ENCODE data around the gene PTPRF. TPM values are rescaled to one million over a fixed set of nuclear protein-coding genes. Genes with fewer than 3 reads are reported as not detected.

PTPRF gene
- total and polyA plus RNA-seq, 4 donors = 41.2 to 241 (median 85.6) TPM

DNA sequence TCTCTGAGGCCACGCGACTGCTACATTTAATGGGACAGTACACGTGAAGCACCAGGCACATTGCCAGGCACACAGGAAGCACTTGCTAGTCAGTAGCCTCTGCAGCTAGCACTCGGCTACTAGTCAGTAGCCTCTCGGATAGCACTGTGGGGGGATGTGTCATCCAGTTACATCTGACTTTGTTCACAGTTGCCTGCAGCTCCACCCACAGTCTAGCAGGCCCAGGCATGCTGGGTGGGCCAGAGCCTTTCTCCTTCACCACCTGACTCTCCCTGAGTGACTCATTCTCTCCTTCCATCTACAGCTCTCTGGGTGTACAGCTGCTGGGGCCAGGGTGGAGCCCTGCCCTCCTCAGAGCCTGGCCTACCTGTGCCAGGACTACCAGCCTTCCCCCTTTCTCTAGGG, 51.5 kb downstream of the PTPRF start:
- Histone ChIP-seq H3K27ac (ENCODE audit: low read depth in 1 of 2, low read length in 2 of 2) (no peak overlapping the region), H3K9me3 (ENCODE audit: control insufficient read depth in 4 of 4, low read length in 3 of 4) (no peaks in the 10 kb centered on the region), H3K27me3 (ENCODE audit: control insufficient read depth in 4 of 4, insufficient read depth in 4 of 4, low read length in 3 of 4) (no peaks in the 10 kb centered on the region), H3K4me3 (ENCODE audit: low read depth in 1 of 3, low read length in 3 of 3) (no peak overlapping the region), H3K4me1 (ENCODE audit: control insufficient read depth in 4 of 4, insufficient read depth in 4 of 4, low read length in 3 of 4) (no peaks in the 10 kb centered on the region), H3K36me3 (ENCODE audit: control insufficient read depth in 4 of 4, insufficient read depth in 3 of 4, low read depth in 1 of 4, low read length in 3 of 4) (peaks cover 11 to 52% (median 20%) of the 10 kb centered on the region in 4 donors), H3K9ac (ENCODE audit: low read depth in 1 of 2, low read length in 2 of 2) (no peak overlapping the region)
- no peak for TF ChIP-seq EGR1 (IDR thresholded peaks at IDR 0.05; ENCODE audit: low read depth in 2 of 2)
- TF ChIP-seq RAD21 (IDR thresholded peaks at IDR 0.05) = no peak
- TF ChIP-seq YY1 (IDR thresholded peaks at IDR 0.05) = no peak
- TF ChIP-seq, protein P1, sequence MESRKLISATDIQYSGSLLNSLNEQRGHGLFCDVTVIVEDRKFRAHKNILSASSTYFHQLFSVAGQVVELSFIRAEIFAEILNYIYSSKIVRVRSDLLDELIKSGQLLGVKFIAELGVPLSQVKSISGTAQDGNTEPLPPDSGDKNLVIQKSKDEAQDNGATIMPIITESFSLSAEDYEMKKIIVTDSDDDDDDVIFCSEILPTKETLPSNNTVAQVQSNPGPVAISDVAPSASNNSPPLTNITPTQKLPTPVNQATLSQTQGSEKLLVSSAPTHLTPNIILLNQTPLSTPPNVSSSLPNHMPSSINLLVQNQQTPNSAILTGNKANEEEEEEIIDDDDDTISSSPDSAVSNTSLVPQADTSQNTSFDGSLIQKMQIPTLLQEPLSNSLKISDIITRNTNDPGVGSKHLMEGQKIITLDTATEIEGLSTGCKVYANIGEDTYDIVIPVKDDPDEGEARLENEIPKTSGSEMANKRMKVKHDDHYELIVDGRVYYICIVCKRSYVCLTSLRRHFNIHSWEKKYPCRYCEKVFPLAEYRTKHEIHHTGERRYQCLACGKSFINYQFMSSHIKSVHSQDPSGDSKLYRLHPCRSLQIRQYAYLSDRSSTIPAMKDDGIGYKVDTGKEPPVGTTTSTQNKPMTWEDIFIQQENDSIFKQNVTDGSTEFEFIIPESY (IDR thresholded peaks at IDR 0.05) = no peak
- TF ChIP-seq, protein P2, sequence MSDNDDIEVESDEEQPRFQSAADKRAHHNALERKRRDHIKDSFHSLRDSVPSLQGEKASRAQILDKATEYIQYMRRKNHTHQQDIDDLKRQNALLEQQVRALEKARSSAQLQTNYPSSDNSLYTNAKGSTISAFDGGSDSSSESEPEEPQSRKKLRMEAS (IDR thresholded peaks at IDR 0.05) = no peak
- TF ChIP-seq GABPA (IDR thresholded peaks at IDR 0.05 in 1 of 2, conservative IDR thresholded peaks at IDR 0.05 in 1 of 2) = no peak
- no peak for TF ChIP-seq FOXA1 (IDR thresholded peaks at IDR 0.05)
- no peak for TF ChIP-seq JUND (IDR thresholded peaks at IDR 0.05)
- no peak for TF ChIP-seq RXRA (IDR thresholded peaks at IDR 0.05)
- no peak for TF ChIP-seq FOXA2 (IDR thresholded peaks at IDR 0.05)
- TF ChIP-seq, protein P3, sequence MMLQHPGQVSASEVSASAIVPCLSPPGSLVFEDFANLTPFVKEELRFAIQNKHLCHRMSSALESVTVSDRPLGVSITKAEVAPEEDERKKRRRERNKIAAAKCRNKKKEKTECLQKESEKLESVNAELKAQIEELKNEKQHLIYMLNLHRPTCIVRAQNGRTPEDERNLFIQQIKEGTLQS (IDR thresholded peaks at IDR 0.05) = no peak
- TF ChIP-seq TAF1 (conservative IDR thresholded peaks at IDR 0.05) = no peak
- no peak for TF ChIP-seq HNF4A (conservative IDR thresholded peaks at IDR 0.05)
- TF ChIP-seq, protein P4, sequence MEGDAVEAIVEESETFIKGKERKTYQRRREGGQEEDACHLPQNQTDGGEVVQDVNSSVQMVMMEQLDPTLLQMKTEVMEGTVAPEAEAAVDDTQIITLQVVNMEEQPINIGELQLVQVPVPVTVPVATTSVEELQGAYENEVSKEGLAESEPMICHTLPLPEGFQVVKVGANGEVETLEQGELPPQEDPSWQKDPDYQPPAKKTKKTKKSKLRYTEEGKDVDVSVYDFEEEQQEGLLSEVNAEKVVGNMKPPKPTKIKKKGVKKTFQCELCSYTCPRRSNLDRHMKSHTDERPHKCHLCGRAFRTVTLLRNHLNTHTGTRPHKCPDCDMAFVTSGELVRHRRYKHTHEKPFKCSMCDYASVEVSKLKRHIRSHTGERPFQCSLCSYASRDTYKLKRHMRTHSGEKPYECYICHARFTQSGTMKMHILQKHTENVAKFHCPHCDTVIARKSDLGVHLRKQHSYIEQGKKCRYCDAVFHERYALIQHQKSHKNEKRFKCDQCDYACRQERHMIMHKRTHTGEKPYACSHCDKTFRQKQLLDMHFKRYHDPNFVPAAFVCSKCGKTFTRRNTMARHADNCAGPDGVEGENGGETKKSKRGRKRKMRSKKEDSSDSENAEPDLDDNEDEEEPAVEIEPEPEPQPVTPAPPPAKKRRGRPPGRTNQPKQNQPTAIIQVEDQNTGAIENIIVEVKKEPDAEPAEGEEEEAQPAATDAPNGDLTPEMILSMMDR (IDR thresholded peaks at IDR 0.05; ENCODE audit: low read depth, low read length, missing input control) = no peak
- TF ChIP-seq NR2F2 (IDR thresholded peaks at IDR 0.05) = no peak
- TF ChIP-seq SP1 (IDR thresholded peaks at IDR 0.05) = no peak
- TF ChIP-seq, protein P5, sequence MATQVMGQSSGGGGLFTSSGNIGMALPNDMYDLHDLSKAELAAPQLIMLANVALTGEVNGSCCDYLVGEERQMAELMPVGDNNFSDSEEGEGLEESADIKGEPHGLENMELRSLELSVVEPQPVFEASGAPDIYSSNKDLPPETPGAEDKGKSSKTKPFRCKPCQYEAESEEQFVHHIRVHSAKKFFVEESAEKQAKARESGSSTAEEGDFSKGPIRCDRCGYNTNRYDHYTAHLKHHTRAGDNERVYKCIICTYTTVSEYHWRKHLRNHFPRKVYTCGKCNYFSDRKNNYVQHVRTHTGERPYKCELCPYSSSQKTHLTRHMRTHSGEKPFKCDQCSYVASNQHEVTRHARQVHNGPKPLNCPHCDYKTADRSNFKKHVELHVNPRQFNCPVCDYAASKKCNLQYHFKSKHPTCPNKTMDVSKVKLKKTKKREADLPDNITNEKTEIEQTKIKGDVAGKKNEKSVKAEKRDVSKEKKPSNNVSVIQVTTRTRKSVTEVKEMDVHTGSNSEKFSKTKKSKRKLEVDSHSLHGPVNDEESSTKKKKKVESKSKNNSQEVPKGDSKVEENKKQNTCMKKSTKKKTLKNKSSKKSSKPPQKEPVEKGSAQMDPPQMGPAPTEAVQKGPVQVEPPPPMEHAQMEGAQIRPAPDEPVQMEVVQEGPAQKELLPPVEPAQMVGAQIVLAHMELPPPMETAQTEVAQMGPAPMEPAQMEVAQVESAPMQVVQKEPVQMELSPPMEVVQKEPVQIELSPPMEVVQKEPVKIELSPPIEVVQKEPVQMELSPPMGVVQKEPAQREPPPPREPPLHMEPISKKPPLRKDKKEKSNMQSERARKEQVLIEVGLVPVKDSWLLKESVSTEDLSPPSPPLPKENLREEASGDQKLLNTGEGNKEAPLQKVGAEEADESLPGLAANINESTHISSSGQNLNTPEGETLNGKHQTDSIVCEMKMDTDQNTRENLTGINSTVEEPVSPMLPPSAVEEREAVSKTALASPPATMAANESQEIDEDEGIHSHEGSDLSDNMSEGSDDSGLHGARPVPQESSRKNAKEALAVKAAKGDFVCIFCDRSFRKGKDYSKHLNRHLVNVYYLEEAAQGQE (IDR thresholded peaks at IDR 0.05) = no peak
- TF ChIP-seq HNF4G (IDR thresholded peaks at IDR 0.05) = no peak
- DNase-seq (ENCODE audit: low spot score) = no peak
- WGBS = 85% methylated on average over 5 of the region's 5 CpGs
